Fibroblast of lung (primary cell): ENCODE data around the gene HLA-A. TPM values are rescaled to one million over a fixed set of nuclear protein-coding genes. Genes with fewer than 3 reads are reported as not detected.

Experiments used
- DNase-seq, 2 donors: peaks; one replicate each; pipeline versions ENCODE4 v3.0.0 to v3.0.0-alpha.2; 2010; ENCODE audit warnings: low read depth in 2 of 2
- H2AFZ ChIP-seq: 2 replicates; pipeline ENCODE4 v1.5.1; 2012; ENCODE audit warnings: low read length, control low read depth, inconsistent platforms
- H3K27ac ChIP-seq: 2 replicates; pipeline ENCODE4 v1.5.1; 2011; ENCODE audit warnings: low read length, control low read depth; ENCODE audit not compliant: insufficient read depth
- H3K27me3 ChIP-seq: 2 replicates; pipeline ENCODE4 v1.5.1; 2011; ENCODE audit warnings: mild to moderate bottlenecking, low read length; ENCODE audit not compliant: control insufficient read depth, insufficient read depth
- H3K36me3 ChIP-seq: 2 replicates; pipeline ENCODE4 v1.5.1; 2011; ENCODE audit warnings: low read length; ENCODE audit not compliant: control insufficient read depth, insufficient read depth
- H3K4me1 ChIP-seq: 2 replicates; pipeline ENCODE4 v1.5.1; 2011; ENCODE audit warnings: low read length; ENCODE audit not compliant: control insufficient read depth, insufficient read depth; ENCODE audit errors: extremely low read depth
- H3K4me2 ChIP-seq: 2 replicates; pipeline ENCODE4 v1.5.1; 2011; ENCODE audit warnings: low read length, control low read depth; ENCODE audit not compliant: insufficient read depth; ENCODE audit errors: extremely low read depth
- H3K4me3 ChIP-seq, 4 experiments: fragments of 200-600 bp in 1 of 4; sonication (generic) in 1 of 4; replicated peaks in 1 of 4; 2 replicates each; pipeline ENCODE4 v1.5.1; 2011 to 2016; ENCODE audit warnings: low read length in 4 of 4, low read depth in 3 of 4, mild to moderate bottlenecking in 3 of 4, control low read depth in 2 of 4, inconsistent platforms in 1 of 4, mixed read lengths in 1 of 4; ENCODE audit not compliant: insufficient read depth in 1 of 4; ENCODE audit errors: control extremely low read depth in 1 of 4
- H3K79me2 ChIP-seq: 2 replicates; pipeline ENCODE4 v1.5.1; 2012; ENCODE audit warnings: mild to moderate bottlenecking, low read length, inconsistent platforms; ENCODE audit not compliant: control insufficient read depth, insufficient read depth
- H3K9ac ChIP-seq: 2 replicates; pipeline ENCODE4 v1.5.1; 2011; ENCODE audit warnings: mild to moderate bottlenecking, low read length, control low read depth; ENCODE audit not compliant: insufficient read depth
- H3K9me3 ChIP-seq: 2 replicates; pipeline ENCODE4 v1.5.1; 2012; ENCODE audit warnings: low read depth, low read length; ENCODE audit not compliant: control insufficient read depth, insufficient read depth
- H4K20me1 ChIP-seq: 2 replicates; pipeline ENCODE4 v1.5.1; 2011; ENCODE audit warnings: low read length; ENCODE audit not compliant: control insufficient read depth, insufficient read depth; ENCODE audit errors: extremely low read depth
- CTCF ChIP-seq, 2 donors: IDR thresholded peaks in 1 of 2; conservative IDR thresholded peaks in 1 of 2; 1 replicate in 1 of 2; 2 replicates in 1 of 2; pipeline ENCODE4 v1.5.1; 2011 to 2012; ENCODE audit warnings: low read length in 2 of 2, control low read depth in 1 of 2, inconsistent platforms in 1 of 2, low read depth in 1 of 2, mild to moderate bottlenecking in 1 of 2
- EZH2 ChIP-seq: IDR thresholded peaks from 2 replicates; pipeline ENCODE4 v1.5.1; 2012; ENCODE audit warnings: low read length, control low read depth, mild to moderate bottlenecking; ENCODE audit errors: missing control alignments
- polyA plus RNA-seq, 2 donors: library from polyadenylated mRNA; depleted of rRNA in 1 of 2; stranded (reverse) in 1 of 2; unstranded in 1 of 2; fragments of >200 nt; gene quantifications; 2 replicates each; pipeline ENCODE4 v1.2.1, GENCODE V29; 2011 to 2012; ENCODE audit warnings: missing spikeins in 1 of 2
- total RNA-seq: library from RNA; depleted of rRNA; stranded (reverse); fragments of >200 nt; gene quantifications from 2 replicates; pipeline ENCODE4 v1.2.1, GENCODE V29; 2014

HLA-A gene
- total and polyA plus RNA-seq, 2 donors (not counting 1 experiment from before 2014, with no cell fraction given), result 272 to 666 TPM

- Histone ChIP-seq H3K27ac (no peak overlapping the region), H3K36me3 (no peaks in the 10 kb centered on the region), H2AFZ (no peak overlapping the region), H4K20me1 (no peaks in the 10 kb centered on the region), H3K79me2 (no peaks in the 10 kb centered on the region), H3K9me3 (no peaks in the 10 kb centered on the region), H3K27me3 (no peaks in the 10 kb centered on the region), H3K4me3 (no peak overlapping the region), H3K9ac (no peak overlapping the region), H3K4me1 (no peaks in the 10 kb centered on the region), H3K4me2 (no peak overlapping the region)
- TF ChIP-seq CTCF (conservative IDR thresholded peaks at IDR 0.05 in 1 of 2, IDR thresholded peaks at IDR 0.05 in 1 of 2; ENCODE audit: low read depth in 1 of 2, low read length in 2 of 2), result no peak
- DNase-seq, result peak; percentile 82 to 86
Measured at GRCh38 chr6:29953001-29953441, 10.7 kb downstream of the HLA-A start.

- no peaks in the 10 kb centered on the region for H4K20me1 ChIP-seq
- H3K9me3 ChIP-seq, result no peaks in the 10 kb centered on the region
- no peaks in the 10 kb centered on the region for H3K27me3 ChIP-seq
- no peak for TF ChIP-seq EZH2
- TF ChIP-seq CTCF (conservative IDR thresholded peaks at IDR 0.05 in 1 of 2, IDR thresholded peaks at IDR 0.05 in 1 of 2; ENCODE audit: low read depth in 1 of 2, low read length in 2 of 2), result no peak
- H3K4me2 ChIP-seq, result no peak overlapping the region
- H3K79me2 ChIP-seq, result no peaks in the 10 kb centered on the region
- H3K36me3 ChIP-seq, result no peaks in the 10 kb centered on the region
- H3K9ac ChIP-seq, result no peak overlapping the region
- H3K4me3 ChIP-seq, result no peak overlapping the region
- H3K27ac ChIP-seq, result no peak overlapping the region
- no peak for DNase-seq
- H2AFZ ChIP-seq, result no peak overlapping the region
- H3K4me1 ChIP-seq, result no peaks in the 10 kb centered on the region
Measured at GRCh38 chr6:29953686-29954085, 11.4 kb downstream of the HLA-A start.

GRCh38 chr6:29954272-29954671, 11.9 kb downstream of the HLA-A start:
- H3K4me2 ChIP-seq, result no peak overlapping the region
- H3K4me1 ChIP-seq, result no peaks in the 10 kb centered on the region
- no peaks in the 10 kb centered on the region for H3K36me3 ChIP-seq
- no peak overlapping the region for H2AFZ ChIP-seq
- no peak overlapping the region for H3K4me3 ChIP-seq
- no peak for DNase-seq
- H3K27ac ChIP-seq, result no peak overlapping the region
- TF ChIP-seq EZH2 (no peak), CTCF (conservative IDR thresholded peaks at IDR 0.05 in 1 of 2, IDR thresholded peaks at IDR 0.05 in 1 of 2; ENCODE audit: low read depth in 1 of 2, low read length in 2 of 2) (no peak)
- no peaks in the 10 kb centered on the region for H3K79me2 ChIP-seq
- no peaks in the 10 kb centered on the region for H3K9me3 ChIP-seq
- no peaks in the 10 kb centered on the region for H3K27me3 ChIP-seq
- no peaks in the 10 kb centered on the region for H4K20me1 ChIP-seq
- H3K9ac ChIP-seq, result no peak overlapping the region
